T-helper 22 cell (primary cell): ENCODE measurements around the gene ART3.

Experiments used
- DNase-seq: peaks from one replicate; pipeline ENCODE4 v3.0.0-alpha.2; 2020; ENCODE audit warnings: low read depth

The ART3 gene

GRCh38 chr4:76072760-76073159, 1.7 kb upstream of the ART3 start:
- DNase-seq = no peak

GRCh38 chr4:76074993-76075600, 588 bp downstream of the ART3 start:
- DNase-seq = no peak

- DNase-seq = no peak
Observed at GRCh38 chr4:76078033-76078613, 3.6 kb downstream of the ART3 start.

- no peak for DNase-seq
Observed at GRCh38 chr4:76083386-76083988, 9.0 kb downstream of the ART3 start.

GRCh38 chr4:76084542-76084941, 10.0 kb downstream of the ART3 start:
- no peak for DNase-seq

- no peak for DNase-seq
Observed at GRCh38 chr4:76087007-76087769, 12.7 kb downstream of the ART3 start.

- no peak for DNase-seq
Observed at GRCh38 chr4:76088719-76089118, 14.2 kb downstream of the ART3 start.

- peak; percentile 2 for DNase-seq
Observed at GRCh38 chr4:76090241-76090691, 15.8 kb downstream of the ART3 start.

- no peak for DNase-seq
Observed at GRCh38 chr4:76091052-76091451, 16.5 kb downstream of the ART3 start.

GRCh38 chr4:76095568-76095967, 21.1 kb downstream of the ART3 start:
- DNase-seq = no peak

GRCh38 chr4:76096076-76096475, 21.6 kb downstream of the ART3 start:
- DNase-seq = no peak

- DNase-seq = no peak
Observed at GRCh38 chr4:76105652-76106051, 31.1 kb downstream of the ART3 start.

GRCh38 chr4:76106442-76106841, 31.9 kb downstream of the ART3 start:
- no peak for DNase-seq

GRCh38 chr4:76108467-76109181, 34.1 kb downstream of the ART3 start:
- DNase-seq = no peak

- no peak for DNase-seq
Observed at GRCh38 chr4:76116821-76117220, 42.3 kb downstream of the ART3 start.

GRCh38 chr4:76117536-76117935, 43.0 kb downstream of the ART3 start:
- no peak for DNase-seq

GRCh38 chr4:76120199-76120598, 45.7 kb downstream of the ART3 start:
- no peak for DNase-seq

GRCh38 chr4:76125816-76126215, 51.3 kb downstream of the ART3 start:
- DNase-seq = no peak

- DNase-seq = no peak
Observed at GRCh38 chr4:76127754-76128153, 53.2 kb downstream of the ART3 start.

GRCh38 chr4:76141241-76141640, 66.7 kb downstream of the ART3 start:
- DNase-seq = no peak

- no peak for DNase-seq
Observed at GRCh38 chr4:76144546-76144945, 70.0 kb downstream of the ART3 start.

GRCh38 chr4:76147454-76148141, 73.1 kb downstream of the ART3 start:
- peak; percentile 6 for DNase-seq
